ENCODE measurements around the gene ZDHHC5.

Gene ZDHHC5

DNA sequence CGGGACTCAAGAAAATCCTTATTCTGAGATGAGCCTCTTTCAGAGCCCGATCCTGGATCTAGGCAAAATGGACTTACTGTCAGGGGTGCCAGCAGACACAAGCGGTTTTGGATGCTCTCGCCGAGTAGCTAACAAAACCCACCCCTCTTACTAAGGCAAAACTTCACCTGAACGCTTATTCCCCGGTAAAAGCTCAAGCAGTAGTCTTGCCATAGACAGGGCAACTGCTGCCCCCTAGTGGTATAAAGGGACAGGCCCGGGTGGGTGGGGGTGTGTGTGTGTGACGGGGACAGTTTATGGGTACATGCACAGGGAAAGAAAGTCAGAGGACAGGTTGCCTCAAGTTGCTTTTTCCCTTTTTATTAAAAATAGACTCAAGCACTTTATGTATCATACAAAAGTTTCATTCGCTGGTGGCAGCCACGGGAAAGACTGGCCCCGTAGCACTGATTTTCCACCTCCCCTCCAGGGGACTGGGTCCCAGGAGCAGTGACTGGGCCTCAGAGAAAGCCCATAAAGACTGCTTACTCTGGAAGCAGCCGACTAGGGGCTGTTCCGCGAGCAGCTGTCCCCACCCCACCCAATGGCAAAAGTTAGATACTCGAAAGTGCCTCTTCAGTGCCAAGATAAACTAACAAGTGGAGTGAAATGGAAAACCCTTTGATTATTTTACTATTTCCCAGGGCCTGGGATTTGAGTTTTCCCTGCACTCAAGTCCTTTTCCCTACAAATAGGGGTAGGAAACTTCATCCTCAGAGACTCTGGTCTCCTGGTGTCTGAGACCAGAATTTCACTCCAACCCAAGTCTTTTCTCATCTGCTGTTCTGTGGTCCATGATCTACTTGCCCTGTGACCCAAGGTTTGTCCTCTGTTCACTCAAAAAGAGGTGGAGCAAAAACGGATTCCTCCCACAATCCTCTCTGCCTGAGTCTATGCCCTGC lies 22.9 kb upstream of the ZDHHC5 start (continued):
- TF ChIP-seq ZNF280D (tag by site-specific recombination; IDR thresholded peaks at IDR 0.05) (no peak), ZNF335 (tag by site-specific recombination; conservative IDR thresholded peaks at IDR 0.05) (0 out of 2 replicates have a peak, but pooled peaks have one; percentile 23), PRDM6 (tag by site-specific recombination; IDR thresholded peaks at IDR 0.05) (0 out of 2 replicates have a peak, but pooled peaks have one; percentile 12), PRDM1 (tag by site-specific recombination; IDR thresholded peaks at IDR 0.05) (0 out of 2 replicates have a peak, but pooled peaks have one; percentile 8), ZNF302 (tag by site-specific recombination; IDR thresholded peaks at IDR 0.05; ENCODE audit: low read depth) (no peak)

GRCh38 chr11:57645689-57646085 lies 22.2 kb upstream of the ZDHHC5 start:
- Histone ChIP-seq H3K9me3 (ENCODE audit: control insufficient read depth, insufficient read depth, low read depth, low read length) (no peaks in the 10 kb centered on the region), H3K4me1 (ENCODE audit: control insufficient read depth, insufficient read depth, low read length) (0 out of 2 replicates have a peak, but pooled peaks cover 6% of the 10 kb centered on the region), H3K4me3 (ENCODE audit: low read depth, low read length) (no peak overlapping the region), H3K36me3 (ENCODE audit: control insufficient read depth in 2 of 2, insufficient read depth in 1 of 2, low read length in 2 of 2) (no peaks in the 10 kb centered on the region), H3K27ac (ENCODE audit: extremely low read depth, low read depth, low read length) (no peak overlapping the region)
- ChIA-PET POLR2A (interaction anchor here (0.5 to 1.2 kb wide), 2 partner anchors 36 to 153 kb away, joined by 3 read pairs; no protein-coding TSS in a partner anchor), CTCF (interaction anchor here (0.5 to 8.6 kb wide), 11 partner anchors 11 to 300 kb away, joined by 3 to 183 read pairs (median 5); partner anchors contain the start of gene UBE2L6)
- TF ChIP-seq ZNF366 (tag by site-specific recombination; conservative IDR thresholded peaks at IDR 0.05) (no peak), ZNF404 (tag by site-specific recombination; IDR thresholded peaks at IDR 0.05) (no peak), ZNF580 (tag by site-specific recombination; IDR thresholded peaks at IDR 0.05) (no peak)
- TF ChIP-seq, protein P1, sequence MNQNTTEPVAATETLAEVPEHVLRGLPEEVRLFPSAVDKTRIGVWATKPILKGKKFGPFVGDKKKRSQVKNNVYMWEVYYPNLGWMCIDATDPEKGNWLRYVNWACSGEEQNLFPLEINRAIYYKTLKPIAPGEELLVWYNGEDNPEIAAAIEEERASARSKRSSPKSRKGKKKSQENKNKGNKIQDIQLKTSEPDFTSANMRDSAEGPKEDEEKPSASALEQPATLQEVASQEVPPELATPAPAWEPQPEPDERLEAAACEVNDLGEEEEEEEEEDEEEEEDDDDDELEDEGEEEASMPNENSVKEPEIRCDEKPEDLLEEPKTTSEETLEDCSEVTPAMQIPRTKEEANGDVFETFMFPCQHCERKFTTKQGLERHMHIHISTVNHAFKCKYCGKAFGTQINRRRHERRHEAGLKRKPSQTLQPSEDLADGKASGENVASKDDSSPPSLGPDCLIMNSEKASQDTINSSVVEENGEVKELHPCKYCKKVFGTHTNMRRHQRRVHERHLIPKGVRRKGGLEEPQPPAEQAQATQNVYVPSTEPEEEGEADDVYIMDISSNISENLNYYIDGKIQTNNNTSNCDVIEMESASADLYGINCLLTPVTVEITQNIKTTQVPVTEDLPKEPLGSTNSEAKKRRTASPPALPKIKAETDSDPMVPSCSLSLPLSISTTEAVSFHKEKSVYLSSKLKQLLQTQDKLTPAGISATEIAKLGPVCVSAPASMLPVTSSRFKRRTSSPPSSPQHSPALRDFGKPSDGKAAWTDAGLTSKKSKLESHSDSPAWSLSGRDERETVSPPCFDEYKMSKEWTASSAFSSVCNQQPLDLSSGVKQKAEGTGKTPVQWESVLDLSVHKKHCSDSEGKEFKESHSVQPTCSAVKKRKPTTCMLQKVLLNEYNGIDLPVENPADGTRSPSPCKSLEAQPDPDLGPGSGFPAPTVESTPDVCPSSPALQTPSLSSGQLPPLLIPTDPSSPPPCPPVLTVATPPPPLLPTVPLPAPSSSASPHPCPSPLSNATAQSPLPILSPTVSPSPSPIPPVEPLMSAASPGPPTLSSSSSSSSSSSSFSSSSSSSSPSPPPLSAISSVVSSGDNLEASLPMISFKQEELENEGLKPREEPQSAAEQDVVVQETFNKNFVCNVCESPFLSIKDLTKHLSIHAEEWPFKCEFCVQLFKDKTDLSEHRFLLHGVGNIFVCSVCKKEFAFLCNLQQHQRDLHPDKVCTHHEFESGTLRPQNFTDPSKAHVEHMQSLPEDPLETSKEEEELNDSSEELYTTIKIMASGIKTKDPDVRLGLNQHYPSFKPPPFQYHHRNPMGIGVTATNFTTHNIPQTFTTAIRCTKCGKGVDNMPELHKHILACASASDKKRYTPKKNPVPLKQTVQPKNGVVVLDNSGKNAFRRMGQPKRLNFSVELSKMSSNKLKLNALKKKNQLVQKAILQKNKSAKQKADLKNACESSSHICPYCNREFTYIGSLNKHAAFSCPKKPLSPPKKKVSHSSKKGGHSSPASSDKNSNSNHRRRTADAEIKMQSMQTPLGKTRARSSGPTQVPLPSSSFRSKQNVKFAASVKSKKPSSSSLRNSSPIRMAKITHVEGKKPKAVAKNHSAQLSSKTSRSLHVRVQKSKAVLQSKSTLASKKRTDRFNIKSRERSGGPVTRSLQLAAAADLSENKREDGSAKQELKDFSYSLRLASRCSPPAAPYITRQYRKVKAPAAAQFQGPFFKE (tag by site-specific recombination; IDR thresholded peaks at IDR 0.05; ENCODE audit: borderline replicate concordance) = no peak

Data from HEK293 (cell line).